ENCODE results near the gene ADAM19.

GRCh38 chr5:157578079-157578780 is 2.7 kb upstream of the ADAM19 start:
- TF ChIP-seq POLR2A (IDR thresholded peaks at IDR 0.05) (no peak), EP300 (IDR thresholded peaks at IDR 0.05; ENCODE audit: low read depth) (no peak), CTCF (IDR thresholded peaks at IDR 0.05) (no peak)
